ENCODE measurements around the gene AKT3.

GRCh38 chr1:243883551-243883950 is 33.5 kb upstream of the AKT3 start:
- no peak for TF ChIP-seq CTCF (IDR thresholded peaks at IDR 0.05 in 4 of 5, conservative IDR thresholded peaks at IDR 0.05 in 1 of 5)
- no peak for TF ChIP-seq POLR2A (IDR thresholded peaks at IDR 0.05)

Measured in gastrocnemius medialis (tissue), 4 donors.